SKM-1 treated with dmso at 0.1 percent for 144 hours (cell line): ENCODE measurements around the gene NDUFB10.

ENCODE experiments used
- DNase-seq: peaks from one replicate; lab custom pipeline; 2025; ENCODE audit not compliant: unreplicated experiment; lab: John Stamatoyannopoulos, UW

NDUFB10 gene

GRCh38 chr16:1982991-1983543, 23.7 kb downstream of the NDUFB10 start:
- no peak for DNase-seq

- peak; percentile 89 for DNase-seq
Measured at GRCh38 chr16:1983544-1984346, 24.4 kb downstream of the NDUFB10 start, which contains the start of gene GFER. TSS of gene GFER (plus strand) at chr16:1984193. CDS start at chr16:1984219, 26 bp downstream.

GRCh38 chr16:1984347-1985225, 25.2 kb downstream of the NDUFB10 start:
- DNase-seq: no peak

GRCh38 chr16:1985466-1986150, 26.3 kb downstream of the NDUFB10 start:
- DNase-seq: no peak

- DNase-seq: no peak
Measured at GRCh38 chr16:1987198-1987597, 27.9 kb downstream of the NDUFB10 start.

- no peak for DNase-seq
Measured at GRCh38 chr16:1989209-1990100, 30.1 kb downstream of the NDUFB10 start, which contains the start of gene SYNGR3. TSS of gene SYNGR3 (plus strand) at chr16:1989970. CDS start at chr16:1990103, 133 bp downstream.

- no peak for DNase-seq
Measured at GRCh38 chr16:1990101-1990350, 30.7 kb downstream of the NDUFB10 start.

GRCh38 chr16:1990351-1991134, 31.2 kb downstream of the NDUFB10 start:
- DNase-seq: no peak

GRCh38 chr16:1991135-1991551, 31.8 kb downstream of the NDUFB10 start:
- no peak for DNase-seq

- DNase-seq: no peak
Measured at GRCh38 chr16:1991588-1991947, 32.2 kb downstream of the NDUFB10 start.

- peak; percentile 81 for DNase-seq
Measured at GRCh38 chr16:1991948-1992703, 32.8 kb downstream of the NDUFB10 start.

- DNase-seq: no peak
Measured at GRCh38 chr16:1992704-1993317, 33.5 kb downstream of the NDUFB10 start.

- no peak for DNase-seq
Measured at GRCh38 chr16:1993731-1994131, 34.4 kb downstream of the NDUFB10 start.

GRCh38 chr16:1997494-1998359, 38.4 kb downstream of the NDUFB10 start:
- DNase-seq: no peak

- DNase-seq: no peak
Measured at GRCh38 chr16:1998360-1998835, 39.1 kb downstream of the NDUFB10 start.

- no peak for DNase-seq
Measured at GRCh38 chr16:1998852-1999801, 39.8 kb downstream of the NDUFB10 start.
